ENCODE measurements around the gene LILRB2.

GRCh38 chr19:54252243-54252642, 28.7 kb downstream of the LILRB2 start:
- TF ChIP-seq POLR2AphosphoS5 (IDR thresholded peaks at IDR 0.05; ENCODE audit: borderline replicate concordance, low read depth, low read length): no peak
- no peak for TF ChIP-seq EZH2 (IDR thresholded peaks at IDR 0.05)

Data from SK-N-MC (cell line).